Glutamatergic neuron (in vitro differentiated cells): ENCODE data around the gene NOM1. TPM values are rescaled to one million over a fixed set of nuclear protein-coding genes. Genes with fewer than 3 reads are reported as not detected.
"Not testable (repeated sequence)": the region's sequence is repeated elsewhere in the genome, so short reads cannot be mapped to it uniquely, and the experiment has no call there.

ENCODE experiments used
- DNase-seq: peaks from one replicate; pipeline ENCODE4 v3.0.0; 2022
- H3K27ac Mint-ChIP-seq: one replicate; pipeline ENCODE4 v1.8.0; 2020; ENCODE audit warnings: mild to moderate bottlenecking, mixed read lengths, inconsistent platforms; ENCODE audit not compliant: unreplicated experiment
- H3K27me3 Mint-ChIP-seq: one replicate; pipeline ENCODE4 v1.8.0; 2020; ENCODE audit warnings: mild to moderate bottlenecking, moderate library complexity, mixed read lengths, inconsistent platforms; ENCODE audit not compliant: unreplicated experiment
- H3K36me3 Mint-ChIP-seq: one replicate; pipeline ENCODE4 v1.8.0; 2020; ENCODE audit warnings: mild to moderate bottlenecking, mixed read lengths, inconsistent platforms; ENCODE audit not compliant: unreplicated experiment
- H3K4me1 Mint-ChIP-seq: one replicate; pipeline ENCODE4 v1.8.0; 2020; ENCODE audit warnings: mild to moderate bottlenecking, low read depth, mixed read lengths, inconsistent platforms; ENCODE audit not compliant: unreplicated experiment
- H3K4me3 Mint-ChIP-seq: one replicate; pipeline ENCODE4 v1.8.0; 2020; ENCODE audit warnings: mild to moderate bottlenecking, mixed read lengths, inconsistent platforms; ENCODE audit not compliant: unreplicated experiment
- H3K9me3 Mint-ChIP-seq: one replicate; pipeline ENCODE4 v1.8.0; 2020; ENCODE audit warnings: mild to moderate bottlenecking, moderate library complexity, mixed read lengths, inconsistent platforms; ENCODE audit not compliant: unreplicated experiment
- total RNA-seq: library from RNA; stranded (reverse); fragmentation: NEBNext Ultra II Directional; extraction: Animal tissue kit (Norgen Biotek cat#: 25700); gene quantifications from one replicate; pipeline ENCODE4 v1.2.1, GENCODE V29; 2021; ENCODE audit not compliant: unreplicated experiment
- TF ChIP-seq, protein P1 (sequence below): fragments of 200-600 bp; sonication (generic); IDR thresholded peaks from one replicate; pipeline ENCODE4 v1.5.0; 2021; ENCODE audit not compliant: partially characterized antibody, unreplicated experiment

Gene NOM1
- total RNA-seq, 1 donor from 2014 or later = 18.0 TPM

DNA sequence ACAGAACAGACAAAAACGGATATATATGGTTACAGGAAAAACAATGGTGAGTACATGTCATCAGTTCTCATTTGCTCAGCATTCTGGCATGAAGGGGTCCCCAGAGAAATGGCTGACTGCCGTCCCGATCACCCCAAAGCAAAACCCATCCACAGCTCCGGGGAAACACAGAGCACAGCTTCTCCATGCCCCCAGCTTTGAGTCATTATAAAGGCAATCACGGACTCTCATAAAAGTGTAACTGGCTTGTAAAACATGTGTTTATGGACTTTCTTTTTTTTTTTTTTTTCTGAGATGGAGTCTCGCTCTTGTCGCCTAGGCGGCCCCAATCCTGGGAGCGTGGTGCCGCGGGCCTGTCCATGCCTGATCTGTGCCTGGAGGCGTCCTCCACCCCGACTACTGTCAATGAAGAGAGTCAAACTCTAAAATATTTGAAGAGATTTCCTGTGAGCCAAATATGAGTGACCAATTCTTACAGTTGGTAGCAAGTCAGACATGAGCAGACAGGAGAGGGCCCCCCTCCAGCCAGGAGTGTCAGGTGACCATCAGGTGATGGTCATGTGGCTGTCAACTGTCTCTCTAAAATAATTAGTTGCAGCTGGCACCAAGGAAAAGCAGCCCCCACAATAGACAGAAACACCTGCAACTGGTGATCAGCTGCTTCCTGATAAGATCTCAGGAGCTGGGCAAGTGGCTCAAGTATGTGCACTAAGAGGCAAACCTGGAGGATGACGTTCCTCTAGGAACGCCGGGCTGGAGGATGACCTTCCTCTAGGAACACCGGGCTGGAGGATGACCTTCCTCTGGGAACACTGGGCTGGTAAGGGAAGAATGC lies 21.7 kb upstream of the NOM1 start:
- H3K9me3 Mint-ChIP-seq = no peaks in the 10 kb centered on the region
- H3K36me3 Mint-ChIP-seq = no peaks in the 10 kb centered on the region
- no peak overlapping the region for H3K4me3 Mint-ChIP-seq
- no peak for DNase-seq
- no peak overlapping the region for H3K27ac Mint-ChIP-seq
- TF ChIP-seq, protein P1, sequence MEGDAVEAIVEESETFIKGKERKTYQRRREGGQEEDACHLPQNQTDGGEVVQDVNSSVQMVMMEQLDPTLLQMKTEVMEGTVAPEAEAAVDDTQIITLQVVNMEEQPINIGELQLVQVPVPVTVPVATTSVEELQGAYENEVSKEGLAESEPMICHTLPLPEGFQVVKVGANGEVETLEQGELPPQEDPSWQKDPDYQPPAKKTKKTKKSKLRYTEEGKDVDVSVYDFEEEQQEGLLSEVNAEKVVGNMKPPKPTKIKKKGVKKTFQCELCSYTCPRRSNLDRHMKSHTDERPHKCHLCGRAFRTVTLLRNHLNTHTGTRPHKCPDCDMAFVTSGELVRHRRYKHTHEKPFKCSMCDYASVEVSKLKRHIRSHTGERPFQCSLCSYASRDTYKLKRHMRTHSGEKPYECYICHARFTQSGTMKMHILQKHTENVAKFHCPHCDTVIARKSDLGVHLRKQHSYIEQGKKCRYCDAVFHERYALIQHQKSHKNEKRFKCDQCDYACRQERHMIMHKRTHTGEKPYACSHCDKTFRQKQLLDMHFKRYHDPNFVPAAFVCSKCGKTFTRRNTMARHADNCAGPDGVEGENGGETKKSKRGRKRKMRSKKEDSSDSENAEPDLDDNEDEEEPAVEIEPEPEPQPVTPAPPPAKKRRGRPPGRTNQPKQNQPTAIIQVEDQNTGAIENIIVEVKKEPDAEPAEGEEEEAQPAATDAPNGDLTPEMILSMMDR = no peak
- no peaks in the 10 kb centered on the region for H3K27me3 Mint-ChIP-seq
- H3K4me1 Mint-ChIP-seq = peaks cover 7% of the 10 kb centered on the region

DNA sequence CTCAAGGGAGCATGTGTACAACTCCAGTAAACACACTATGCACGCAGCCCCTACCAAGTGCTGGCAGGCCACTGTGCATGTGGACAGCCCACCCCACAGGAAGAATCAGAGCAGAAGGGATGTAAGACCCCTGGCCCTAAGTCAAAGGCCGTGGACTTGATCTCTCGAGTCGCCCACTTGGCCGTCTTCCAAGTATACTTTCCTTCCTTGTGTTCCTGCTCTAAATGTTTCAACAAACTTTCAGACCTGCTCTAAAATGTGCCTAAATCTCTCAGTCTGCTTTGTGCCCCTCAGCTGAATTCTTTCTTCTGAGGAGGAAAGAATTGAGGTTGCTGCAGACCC lies 21.1 kb upstream of the NOM1 start:
- TF ChIP-seq, protein P1 = no peak
- H3K27me3 Mint-ChIP-seq = no peaks in the 10 kb centered on the region
- no peak overlapping the region for H3K4me3 Mint-ChIP-seq
- no peak for DNase-seq
- no peaks in the 10 kb centered on the region for H3K9me3 Mint-ChIP-seq
- no peak overlapping the region for H3K27ac Mint-ChIP-seq
- peaks cover 7% of the 10 kb centered on the region for H3K4me1 Mint-ChIP-seq
- no peaks in the 10 kb centered on the region for H3K36me3 Mint-ChIP-seq

DNA sequence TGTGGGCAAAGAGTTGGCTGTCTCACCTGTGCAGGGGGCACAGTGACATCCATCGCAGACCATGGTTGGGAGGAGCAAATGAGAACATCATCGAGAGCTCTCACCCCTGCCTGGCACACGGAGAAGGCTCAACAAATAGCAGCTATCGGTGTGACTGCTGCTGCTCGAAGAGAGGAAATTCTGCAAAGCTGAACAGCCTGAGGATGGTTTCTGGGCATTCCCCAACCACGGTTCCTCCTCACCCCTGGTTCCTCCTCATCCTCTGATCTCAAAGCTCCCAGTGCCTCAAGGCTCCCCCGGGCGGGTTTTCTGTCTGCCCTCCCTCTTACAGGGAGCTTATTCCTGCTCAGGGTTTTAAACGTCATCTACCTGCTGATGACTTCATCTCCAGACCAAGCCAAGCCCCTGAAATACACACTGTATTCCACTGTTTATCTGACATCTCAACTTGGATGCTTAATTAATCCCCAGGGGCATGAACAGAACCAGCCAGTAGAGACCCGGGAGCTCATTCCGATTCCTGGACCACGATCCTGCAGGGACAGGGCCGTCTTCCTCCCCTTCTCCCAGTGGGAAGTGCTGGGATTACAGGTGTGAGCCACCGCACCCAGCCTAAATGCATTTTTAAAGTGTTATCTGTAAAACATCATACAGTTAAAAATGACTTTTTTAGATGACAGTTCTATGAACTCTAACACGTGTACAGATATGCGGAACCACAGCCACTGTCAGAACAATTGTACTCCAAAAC lies 19.5 kb upstream of the NOM1 start:
- Mint-ChIP-seq H3K27me3 (no peaks in the 10 kb centered on the region), H3K4me3 (no peak overlapping the region), H3K4me1 (peaks cover 7% of the 10 kb centered on the region), H3K9me3 (no peaks in the 10 kb centered on the region), H3K36me3 (no peaks in the 10 kb centered on the region), H3K27ac (no peak overlapping the region)
- TF ChIP-seq, protein P1 = no peak
- no peak for DNase-seq

DNA sequence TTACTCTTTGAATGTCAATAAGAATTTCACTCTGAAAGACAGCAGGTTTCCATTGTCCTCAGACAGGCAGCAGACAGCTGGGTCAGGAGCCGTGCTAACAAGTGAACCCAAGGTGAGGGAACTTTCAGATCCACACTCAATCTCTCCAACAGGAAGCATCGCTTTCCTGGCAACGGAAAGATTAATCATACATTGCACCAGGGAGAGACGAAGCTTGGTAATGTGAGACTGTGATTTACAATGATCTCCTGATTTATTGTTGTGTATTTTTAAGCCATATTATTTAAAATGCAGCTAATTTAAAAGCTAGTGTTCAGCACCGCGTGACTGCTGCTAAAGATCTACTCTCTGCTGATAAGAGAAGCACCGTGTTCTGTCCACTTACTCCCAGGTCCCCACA lies 17.5 kb upstream of the NOM1 start:
- no peak overlapping the region for H3K27ac Mint-ChIP-seq
- H3K4me1 Mint-ChIP-seq = peaks cover 7% of the 10 kb centered on the region
- H3K9me3 Mint-ChIP-seq = no peaks in the 10 kb centered on the region
- no peak for DNase-seq
- H3K27me3 Mint-ChIP-seq = no peaks in the 10 kb centered on the region
- no peaks in the 10 kb centered on the region for H3K36me3 Mint-ChIP-seq
- TF ChIP-seq, protein P1 = no peak
- no peak overlapping the region for H3K4me3 Mint-ChIP-seq

DNA sequence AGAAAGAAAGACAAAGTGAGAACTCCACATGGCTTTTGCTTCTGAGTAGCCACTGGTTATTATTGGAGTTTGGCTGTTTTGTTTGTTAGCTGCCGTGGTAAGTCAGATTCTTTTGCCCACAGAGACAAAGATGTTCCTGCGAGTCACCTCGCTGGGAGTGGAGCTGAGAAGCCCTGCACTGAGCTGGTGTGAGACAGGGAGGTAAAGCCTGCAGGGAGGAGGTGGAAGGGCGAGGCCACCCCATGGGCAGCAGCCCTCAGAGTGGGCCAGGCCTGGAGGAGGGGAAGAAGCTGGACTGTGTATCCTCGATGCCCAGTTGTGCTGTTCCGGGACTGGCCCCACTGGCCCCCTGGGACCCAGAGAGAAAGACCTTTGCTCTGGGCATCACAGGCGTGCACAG lies 14.3 kb upstream of the NOM1 start:
- Mint-ChIP-seq H3K27me3 (peaks cover 3% of the 10 kb centered on the region), H3K36me3 (no peaks in the 10 kb centered on the region), H3K9me3 (no peaks in the 10 kb centered on the region), H3K4me3 (no peak overlapping the region), H3K27ac (no peak overlapping the region), H3K4me1 (peaks cover 7% of the 10 kb centered on the region)
- no peak for DNase-seq
- TF ChIP-seq, protein P1 = no peak

DNA sequence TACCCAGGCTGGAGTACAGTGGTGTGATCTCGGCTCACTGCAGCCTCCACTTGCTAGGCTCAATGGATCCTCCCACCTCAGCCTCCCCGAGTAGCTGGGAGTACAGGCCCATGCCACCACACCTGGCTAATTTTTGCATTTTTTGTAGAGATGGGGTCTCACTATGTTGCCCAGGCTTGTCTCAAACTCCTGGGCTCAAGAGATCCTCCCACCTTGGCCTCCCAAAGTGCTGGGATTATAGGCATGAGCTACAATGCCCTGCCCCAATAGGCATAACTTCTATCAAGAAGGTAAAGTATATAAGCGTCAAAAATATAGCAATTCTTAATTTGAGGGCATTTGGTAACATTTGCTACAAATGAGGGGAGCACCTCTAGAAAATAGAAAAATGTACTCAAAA lies 12.7 kb upstream of the NOM1 start:
- peaks cover 12% of the 10 kb centered on the region for H3K36me3 Mint-ChIP-seq
- not testable (repeated sequence) for H3K4me3 Mint-ChIP-seq, H3K4me1 Mint-ChIP-seq, H3K27ac Mint-ChIP-seq, DNase-seq, H3K27me3 Mint-ChIP-seq, H3K9me3 Mint-ChIP-seq
